H1 (cell line): ENCODE data around the gene SUSD1. TPM values are rescaled to one million over a fixed set of nuclear protein-coding genes. Genes with fewer than 3 reads are reported as not detected.

Source experiments
- BCL11A ChIP-seq, 2 experiments: IDR thresholded peaks; one replicate each; pipeline ENCODE4 v1.6.1; 2011; ENCODE audit warnings: low read depth in 2 of 2, low read length in 2 of 2, mild to moderate bottlenecking in 2 of 2
- CBX8 ChIP-seq: fragments of 300-800, 300-1000 bp; sonication (generic); IDR thresholded peaks from 2 replicates; pipeline ENCODE4 v1.7.1; 2016; ENCODE audit warnings: low read depth, low read length, borderline replicate concordance
- CTBP2 ChIP-seq: IDR thresholded peaks from 2 replicates; pipeline ENCODE4 v1.7.0; 2011; ENCODE audit warnings: borderline replicate concordance, mild to moderate bottlenecking, moderate library complexity, mixed read lengths, low read length; ENCODE audit not compliant: insufficient read depth, insufficient read length
- JUN ChIP-seq: IDR thresholded peaks from 2 replicates; pipeline ENCODE4 v1.6.1; 2011; ENCODE audit warnings: low read depth, mild to moderate bottlenecking, improper control_type of control experiment, low read length
- KDM4A ChIP-seq: IDR thresholded peaks from one replicate; pipeline ENCODE4 v1.7.1; 2012; ENCODE audit warnings: low read depth, mild to moderate bottlenecking, moderate library complexity, low read length, inconsistent platforms; ENCODE audit not compliant: severe bottlenecking
- SIN3A ChIP-seq, 2 experiments: IDR thresholded peaks in 1 of 2; conservative IDR thresholded peaks in 1 of 2; 2 replicates each; pipeline ENCODE4 v1.6.1; 2011 to 2012; ENCODE audit warnings: low read length in 2 of 2, improper control_type of control experiment in 1 of 2, low read depth in 1 of 2, mild to moderate bottlenecking in 1 of 2
- SIRT6 ChIP-seq: IDR thresholded peaks from one replicate; pipeline ENCODE4 v1.7.1; 2012; ENCODE audit warnings: low read length, inconsistent platforms
- SP1 ChIP-seq: IDR thresholded peaks from 2 replicates; pipeline ENCODE4 v1.6.1; 2011; ENCODE audit warnings: low read depth, low read length
- polyA plus RNA-seq, 7 experiments: library from polyadenylated mRNA; depleted of rRNA in 3 of 7; stranded (reverse) in 5 of 7; unstranded in 2 of 7; fragments of >200 nt in 5 of 7; fragments of 200-250 nt in 2 of 7; gene quantifications; 1 replicate in 5 of 7; 2 replicates in 1 of 7; 4 replicates in 1 of 7; pipeline versions ENCODE4 v1.2.1 to v1.2.3, GENCODE V29; 2011 to 2013; ENCODE audit warnings: missing spikeins in 2 of 7, mixed read lengths in 2 of 7
- total RNA-seq: library from RNA; stranded (reverse); fragmentation: NEBNext Ultra II Directional; extraction: Animal tissue kit (Norgen Biotek cat#: 25700); gene quantifications from 2 replicates; pipeline ENCODE4 v1.2.1, GENCODE V29; 2021
- TF ChIP-seq, protein P1 (sequence below): fragments of 300-600 bp; sonication (generic); IDR thresholded peaks from 2 replicates; pipeline ENCODE4 v1.7.1; 2012; ENCODE audit warnings: low read length, moderate library complexity, mild to moderate bottlenecking, inconsistent platforms; ENCODE audit not compliant: insufficient replicate concordance

Gene SUSD1
- total and polyA plus RNA-seq, 2 of the 8 experiments (the other 6 are each of a cell fraction or from before 2014, with no cell fraction given), result 2.8 to 7.2 TPM

DNA sequence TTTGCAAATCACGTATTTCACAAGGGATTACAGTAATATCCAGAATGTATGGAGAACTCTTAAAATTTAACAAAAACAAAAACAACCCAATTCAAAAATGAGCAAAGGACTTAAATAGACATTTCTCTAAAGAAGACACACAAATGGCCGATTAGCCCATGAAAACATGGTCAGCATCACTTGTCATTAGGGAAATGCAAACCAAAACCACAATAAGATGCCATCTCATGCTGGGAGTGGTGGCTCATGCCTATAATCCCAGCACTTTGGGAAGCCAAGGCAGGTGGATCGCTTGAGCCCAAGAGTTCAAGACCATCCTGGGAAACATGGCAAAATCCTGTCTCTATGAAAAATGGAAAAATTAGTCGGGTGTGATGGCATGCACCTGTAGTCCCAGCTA, 120.2 kb downstream of the SUSD1 start (continued):
- TF ChIP-seq, protein P1, sequence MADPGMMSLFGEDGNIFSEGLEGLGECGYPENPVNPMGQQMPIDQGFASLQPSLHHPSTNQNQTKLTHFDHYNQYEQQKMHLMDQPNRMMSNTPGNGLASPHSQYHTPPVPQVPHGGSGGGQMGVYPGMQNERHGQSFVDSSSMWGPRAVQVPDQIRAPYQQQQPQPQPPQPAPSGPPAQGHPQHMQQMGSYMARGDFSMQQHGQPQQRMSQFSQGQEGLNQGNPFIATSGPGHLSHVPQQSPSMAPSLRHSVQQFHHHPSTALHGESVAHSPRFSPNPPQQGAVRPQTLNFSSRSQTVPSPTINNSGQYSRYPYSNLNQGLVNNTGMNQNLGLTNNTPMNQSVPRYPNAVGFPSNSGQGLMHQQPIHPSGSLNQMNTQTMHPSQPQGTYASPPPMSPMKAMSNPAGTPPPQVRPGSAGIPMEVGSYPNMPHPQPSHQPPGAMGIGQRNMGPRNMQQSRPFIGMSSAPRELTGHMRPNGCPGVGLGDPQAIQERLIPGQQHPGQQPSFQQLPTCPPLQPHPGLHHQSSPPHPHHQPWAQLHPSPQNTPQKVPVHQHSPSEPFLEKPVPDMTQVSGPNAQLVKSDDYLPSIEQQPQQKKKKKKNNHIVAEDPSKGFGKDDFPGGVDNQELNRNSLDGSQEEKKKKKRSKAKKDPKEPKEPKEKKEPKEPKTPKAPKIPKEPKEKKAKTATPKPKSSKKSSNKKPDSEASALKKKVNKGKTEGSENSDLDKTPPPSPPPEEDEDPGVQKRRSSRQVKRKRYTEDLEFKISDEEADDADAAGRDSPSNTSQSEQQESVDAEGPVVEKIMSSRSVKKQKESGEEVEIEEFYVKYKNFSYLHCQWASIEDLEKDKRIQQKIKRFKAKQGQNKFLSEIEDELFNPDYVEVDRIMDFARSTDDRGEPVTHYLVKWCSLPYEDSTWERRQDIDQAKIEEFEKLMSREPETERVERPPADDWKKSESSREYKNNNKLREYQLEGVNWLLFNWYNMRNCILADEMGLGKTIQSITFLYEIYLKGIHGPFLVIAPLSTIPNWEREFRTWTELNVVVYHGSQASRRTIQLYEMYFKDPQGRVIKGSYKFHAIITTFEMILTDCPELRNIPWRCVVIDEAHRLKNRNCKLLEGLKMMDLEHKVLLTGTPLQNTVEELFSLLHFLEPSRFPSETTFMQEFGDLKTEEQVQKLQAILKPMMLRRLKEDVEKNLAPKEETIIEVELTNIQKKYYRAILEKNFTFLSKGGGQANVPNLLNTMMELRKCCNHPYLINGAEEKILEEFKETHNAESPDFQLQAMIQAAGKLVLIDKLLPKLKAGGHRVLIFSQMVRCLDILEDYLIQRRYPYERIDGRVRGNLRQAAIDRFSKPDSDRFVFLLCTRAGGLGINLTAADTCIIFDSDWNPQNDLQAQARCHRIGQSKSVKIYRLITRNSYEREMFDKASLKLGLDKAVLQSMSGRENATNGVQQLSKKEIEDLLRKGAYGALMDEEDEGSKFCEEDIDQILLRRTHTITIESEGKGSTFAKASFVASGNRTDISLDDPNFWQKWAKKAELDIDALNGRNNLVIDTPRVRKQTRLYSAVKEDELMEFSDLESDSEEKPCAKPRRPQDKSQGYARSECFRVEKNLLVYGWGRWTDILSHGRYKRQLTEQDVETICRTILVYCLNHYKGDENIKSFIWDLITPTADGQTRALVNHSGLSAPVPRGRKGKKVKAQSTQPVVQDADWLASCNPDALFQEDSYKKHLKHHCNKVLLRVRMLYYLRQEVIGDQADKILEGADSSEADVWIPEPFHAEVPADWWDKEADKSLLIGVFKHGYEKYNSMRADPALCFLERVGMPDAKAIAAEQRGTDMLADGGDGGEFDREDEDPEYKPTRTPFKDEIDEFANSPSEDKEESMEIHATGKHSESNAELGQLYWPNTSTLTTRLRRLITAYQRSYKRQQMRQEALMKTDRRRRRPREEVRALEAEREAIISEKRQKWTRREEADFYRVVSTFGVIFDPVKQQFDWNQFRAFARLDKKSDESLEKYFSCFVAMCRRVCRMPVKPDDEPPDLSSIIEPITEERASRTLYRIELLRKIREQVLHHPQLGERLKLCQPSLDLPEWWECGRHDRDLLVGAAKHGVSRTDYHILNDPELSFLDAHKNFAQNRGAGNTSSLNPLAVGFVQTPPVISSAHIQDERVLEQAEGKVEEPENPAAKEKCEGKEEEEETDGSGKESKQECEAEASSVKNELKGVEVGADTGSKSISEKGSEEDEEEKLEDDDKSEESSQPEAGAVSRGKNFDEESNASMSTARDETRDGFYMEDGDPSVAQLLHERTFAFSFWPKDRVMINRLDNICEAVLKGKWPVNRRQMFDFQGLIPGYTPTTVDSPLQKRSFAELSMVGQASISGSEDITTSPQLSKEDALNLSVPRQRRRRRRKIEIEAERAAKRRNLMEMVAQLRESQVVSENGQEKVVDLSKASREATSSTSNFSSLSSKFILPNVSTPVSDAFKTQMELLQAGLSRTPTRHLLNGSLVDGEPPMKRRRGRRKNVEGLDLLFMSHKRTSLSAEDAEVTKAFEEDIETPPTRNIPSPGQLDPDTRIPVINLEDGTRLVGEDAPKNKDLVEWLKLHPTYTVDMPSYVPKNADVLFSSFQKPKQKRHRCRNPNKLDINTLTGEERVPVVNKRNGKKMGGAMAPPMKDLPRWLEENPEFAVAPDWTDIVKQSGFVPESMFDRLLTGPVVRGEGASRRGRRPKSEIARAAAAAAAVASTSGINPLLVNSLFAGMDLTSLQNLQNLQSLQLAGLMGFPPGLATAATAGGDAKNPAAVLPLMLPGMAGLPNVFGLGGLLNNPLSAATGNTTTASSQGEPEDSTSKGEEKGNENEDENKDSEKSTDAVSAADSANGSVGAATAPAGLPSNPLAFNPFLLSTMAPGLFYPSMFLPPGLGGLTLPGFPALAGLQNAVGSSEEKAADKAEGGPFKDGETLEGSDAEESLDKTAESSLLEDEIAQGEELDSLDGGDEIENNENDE, result no peak
- TF ChIP-seq JUN (no peak), BCL11A (IDR thresholded peaks at IDR 0.05; ENCODE audit: low read depth in 2 of 2, low read length in 2 of 2) (no peak), CBX8 (no peak), SIN3A (conservative IDR thresholded peaks at IDR 0.05 in 1 of 2, IDR thresholded peaks at IDR 0.05 in 1 of 2; ENCODE audit: low read depth in 1 of 2, low read length in 2 of 2) (no peak), SIRT6 (no peak), CTBP2 (no peak), KDM4A (no peak), SP1 (no peak)
- TF ChIP-seq, all 59 proteins: peak for 0
